GM21515 (cell line): ENCODE measurements around the gene DAPK2.
"Not testable (repeated sequence)": the region's sequence is repeated elsewhere in the genome, so short reads cannot be mapped to it uniquely, and the experiment has no call there.

ENCODE experiments used
- ATAC-seq: cut with Tn5 transposase; IDR thresholded peaks from one replicate; pipeline ENCODE4 v1.9.1; 2021; ENCODE audit not compliant: unreplicated experiment

Gene DAPK2

GRCh38 chr15:63977119-63977518, 69.2 kb downstream of the DAPK2 start:
- no peak for ATAC-seq

GRCh38 chr15:63974021-63974420, 72.3 kb downstream of the DAPK2 start:
- no peak for ATAC-seq

- ATAC-seq, result no peak
These were observed 72.9 kb downstream of the DAPK2 start for GRCh38 chr15:63973212-63974009.

GRCh38 chr15:63972801-63973200, 73.5 kb downstream of the DAPK2 start:
- no peak for ATAC-seq

- ATAC-seq, result no peak
These were observed 74.4 kb downstream of the DAPK2 start for GRCh38 chr15:63971904-63972303.

- ATAC-seq, result peak; percentile 36
These were observed 74.9 kb downstream of the DAPK2 start for GRCh38 chr15:63971427-63971805.

- peak; percentile 91 for ATAC-seq
These were observed 75.5 kb downstream of the DAPK2 start for GRCh38 chr15:63970621-63971426.

- no peak for ATAC-seq
These were observed 76.4 kb downstream of the DAPK2 start for GRCh38 chr15:63969652-63970421.

GRCh38 chr15:63968700-63969099, 77.6 kb downstream of the DAPK2 start:
- no peak for ATAC-seq

GRCh38 chr15:63968122-63968524, 78.2 kb downstream of the DAPK2 start:
- no peak for ATAC-seq

GRCh38 chr15:63967616-63968015, 78.7 kb downstream of the DAPK2 start:
- ATAC-seq, result no peak

GRCh38 chr15:63962947-63963721, 83.2 kb downstream of the DAPK2 start:
- not testable (repeated sequence) for ATAC-seq

- ATAC-seq, result no peak
These were observed 92.8 kb downstream of the DAPK2 start for GRCh38 chr15:63953524-63953923.

GRCh38 chr15:63950911-63951481, 95.3 kb downstream of the DAPK2 start:
- no peak for ATAC-seq

GRCh38 chr15:63948971-63949370, 97.3 kb downstream of the DAPK2 start:
- ATAC-seq, result no peak

GRCh38 chr15:63948436-63948835, 97.8 kb downstream of the DAPK2 start:
- ATAC-seq, result no peak

GRCh38 chr15:63947228-63947627, 99.1 kb downstream of the DAPK2 start:
- no peak for ATAC-seq

- no peak for ATAC-seq
These were observed 99.7 kb downstream of the DAPK2 start for GRCh38 chr15:63946524-63947065.

GRCh38 chr15:63945838-63946298, 100.4 kb downstream of the DAPK2 start:
- no peak for ATAC-seq
